Central memory CD8-positive, alpha-beta T cell (primary cell): ENCODE data around the gene DDR2.
"Not testable (repeated sequence)": the region's sequence is repeated elsewhere in the genome, so short reads cannot be mapped to it uniquely, and the experiment has no call there.

Source experiments
- ATAC-seq: fragments of 150-1000 bp; cut with Tn5 transposase; replicated peaks from 2 replicates; pipeline ENCODE4 v1.10.0; 2022; ENCODE audit warnings: mild to moderate bottlenecking, moderate FRiP score, moderate number of reproducible peaks; ENCODE audit not compliant: poor library complexity, severe bottlenecking; ENCODE audit errors: extremely low read depth
- DNase-seq, 2 donors: peaks; one replicate each; pipeline ENCODE4 v3.0.0; 2021; ENCODE audit warnings: low spot score in 2 of 2
- H3K27ac Mint-ChIP-seq: one replicate; pipeline ENCODE4 v1.8.0; 2022; ENCODE audit warnings: low read depth, mild to moderate bottlenecking, moderate library complexity, mixed read lengths
- H3K27me3 Mint-ChIP-seq: one replicate; pipeline ENCODE4 v1.8.0; 2022; ENCODE audit warnings: mixed read lengths
- H3K36me3 Mint-ChIP-seq: one replicate; pipeline ENCODE4 v1.8.0; 2022; ENCODE audit warnings: mild to moderate bottlenecking, moderate library complexity, mixed read lengths; ENCODE audit not compliant: insufficient read depth
- H3K4me1 Mint-ChIP-seq: one replicate; pipeline ENCODE4 v1.8.0; 2022; ENCODE audit warnings: mixed read lengths
- H3K4me3 Mint-ChIP-seq: one replicate; pipeline ENCODE4 v1.8.0; 2022; ENCODE audit warnings: mild to moderate bottlenecking, moderate library complexity, mixed read lengths
- H3K9me3 Mint-ChIP-seq: one replicate; pipeline ENCODE4 v1.8.0; 2022; ENCODE audit warnings: mixed read lengths

The DDR2 gene

DNA sequence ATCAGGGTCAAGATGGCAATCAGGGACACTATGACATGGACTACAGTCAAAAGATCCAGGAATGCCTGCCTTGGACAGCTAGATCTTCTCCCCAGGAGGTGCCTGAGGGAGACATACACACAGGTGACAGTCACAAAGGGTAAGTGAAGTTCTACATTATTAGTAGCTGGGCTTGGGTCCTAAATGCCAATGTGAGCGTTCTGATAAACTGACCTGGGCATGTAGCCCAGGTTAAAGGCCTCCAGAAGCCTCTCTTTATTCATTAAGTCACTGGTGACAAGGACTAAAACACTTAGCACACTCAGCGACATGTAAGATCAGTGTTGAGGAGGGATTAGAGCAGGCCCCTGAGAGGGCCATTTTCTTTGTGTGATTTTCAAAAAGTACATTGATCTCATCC, 109.3 kb downstream of the DDR2 start:
- DNase-seq = no peak
- Mint-ChIP-seq H3K4me3 (no peak overlapping the region), H3K27ac (no peak overlapping the region), H3K9me3 (no peaks in the 10 kb centered on the region), H3K36me3 (no peaks in the 10 kb centered on the region), H3K4me1 (no peaks in the 10 kb centered on the region), H3K27me3 (peaks cover 5% of the 10 kb centered on the region)
- ATAC-seq = no peak

DNA sequence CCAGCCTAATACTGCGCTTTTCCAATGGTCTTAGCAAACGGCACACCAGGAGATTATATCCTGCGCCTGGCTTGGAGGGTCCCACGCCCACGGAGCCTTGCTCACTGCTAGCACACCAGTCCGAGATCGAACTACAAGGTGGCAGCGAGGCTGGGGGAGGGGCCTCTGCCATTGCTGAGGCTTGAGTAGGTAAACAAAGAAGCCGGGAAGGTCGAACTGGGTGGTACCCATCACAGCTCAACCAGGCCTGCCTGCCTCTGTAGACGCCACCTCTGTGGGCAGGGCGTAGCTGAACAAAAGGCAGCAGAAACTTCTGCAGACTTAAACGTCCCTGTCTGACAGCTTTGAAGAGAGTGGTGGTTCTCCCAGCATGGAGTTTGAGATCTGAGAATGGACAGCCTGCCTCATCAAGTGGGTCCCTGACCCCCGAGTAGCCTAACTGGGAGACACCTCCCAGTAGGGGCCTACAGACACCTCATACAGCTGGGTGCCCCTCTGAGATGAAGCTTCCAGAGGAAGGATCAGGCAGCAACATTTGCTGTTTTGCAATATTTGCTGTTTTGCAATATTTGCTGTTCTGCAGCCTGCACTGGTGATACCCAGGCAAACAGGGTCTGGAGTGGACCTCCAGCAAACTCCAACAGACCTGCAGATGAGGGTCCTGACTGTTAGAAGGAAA, 114.1 kb downstream of the DDR2 start:
- H3K27ac Mint-ChIP-seq, H3K36me3 Mint-ChIP-seq, DNase-seq, H3K4me1 Mint-ChIP-seq, H3K9me3 Mint-ChIP-seq, ATAC-seq, H3K4me3 Mint-ChIP-seq: not testable (repeated sequence)
- H3K27me3 Mint-ChIP-seq = peaks cover 39% of the 10 kb centered on the region

DNA sequence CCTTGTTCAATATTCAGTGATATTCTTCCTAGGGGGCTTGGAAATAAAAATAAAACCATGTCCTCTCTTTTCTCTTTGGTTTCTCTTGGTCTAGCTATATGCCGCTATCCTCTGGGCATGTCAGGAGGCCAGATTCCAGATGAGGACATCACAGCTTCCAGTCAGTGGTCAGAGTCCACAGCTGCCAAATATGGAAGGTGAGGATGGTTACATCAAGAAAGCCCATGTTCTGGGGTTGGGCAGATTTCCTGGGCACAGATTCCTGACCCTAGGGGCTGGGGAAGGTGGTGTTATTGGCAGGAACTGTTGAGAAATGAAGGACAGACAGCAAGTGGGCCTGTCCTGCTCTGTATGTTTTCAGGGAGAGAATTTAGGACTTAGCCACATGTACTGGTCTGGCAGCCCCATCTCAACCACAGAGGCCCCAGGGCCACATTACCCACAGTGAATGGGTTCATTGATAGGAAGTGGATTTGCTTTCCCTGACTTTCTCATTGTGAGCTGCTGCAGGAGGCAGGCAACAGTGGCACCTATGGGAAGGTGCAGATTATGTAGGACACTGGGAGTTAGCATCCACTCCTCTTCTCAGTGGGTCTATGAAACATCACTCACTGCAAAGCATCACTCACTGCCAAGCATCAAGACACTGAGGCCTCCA, 120.9 kb downstream of the DDR2 start:
- Mint-ChIP-seq H3K9me3 (no peaks in the 10 kb centered on the region), H3K27me3 (peaks cover 19% of the 10 kb centered on the region), H3K27ac (no peak overlapping the region), H3K36me3 (no peaks in the 10 kb centered on the region), H3K4me3 (no peak overlapping the region), H3K4me1 (no peaks in the 10 kb centered on the region)
- no peak for ATAC-seq
- DNase-seq = no peak

DNA sequence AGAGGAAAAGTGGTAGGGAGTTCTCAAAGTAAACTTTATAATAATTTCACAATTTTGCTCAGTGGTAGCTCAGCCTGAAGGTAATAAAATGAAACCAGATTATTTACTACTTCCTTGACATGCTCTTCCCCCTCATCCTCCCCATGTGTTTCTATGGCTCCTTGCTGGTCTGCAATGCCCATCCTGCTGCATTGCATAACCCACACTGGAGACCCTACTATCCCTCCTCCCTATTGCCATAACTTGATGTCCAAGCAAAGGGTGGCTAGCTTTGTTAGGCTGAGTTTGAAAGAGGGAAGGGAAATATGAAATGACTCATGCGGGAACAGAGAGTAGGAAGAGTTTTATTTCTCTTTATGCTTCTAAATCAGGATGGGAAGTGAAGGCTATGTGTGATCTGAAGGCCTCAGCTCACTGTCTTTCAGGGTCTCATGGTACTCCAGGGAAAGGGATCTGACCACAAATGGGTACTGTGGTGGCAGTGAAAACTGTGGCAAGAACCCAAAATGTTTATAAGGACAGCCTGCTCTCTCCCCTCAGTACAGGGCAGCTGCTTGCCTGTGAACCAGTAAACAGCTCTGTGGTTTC, 121.8 kb downstream of the DDR2 start:
- no peaks in the 10 kb centered on the region for H3K36me3 Mint-ChIP-seq
- no peaks in the 10 kb centered on the region for H3K9me3 Mint-ChIP-seq

DNA sequence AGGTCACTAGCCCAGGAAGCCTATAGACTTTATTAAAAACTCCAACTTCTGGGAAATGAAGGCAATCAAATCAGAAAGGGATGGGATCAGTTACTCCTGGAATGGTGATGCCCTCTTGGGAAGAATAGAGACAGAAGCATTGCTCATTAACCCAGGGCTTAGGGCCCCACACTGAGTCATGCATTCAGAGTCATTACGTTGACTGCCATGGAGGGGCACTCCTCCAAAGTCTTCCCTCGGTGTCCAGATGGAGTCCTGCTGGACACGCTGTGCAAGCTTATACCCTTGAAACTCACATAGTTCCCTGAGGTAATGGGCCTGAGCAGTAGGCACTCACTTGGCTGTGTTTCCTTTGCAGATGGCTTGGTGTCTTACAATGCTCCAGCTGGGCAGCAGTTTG, 123.0 kb downstream of the DDR2 start:
- H3K9me3 Mint-ChIP-seq = no peaks in the 10 kb centered on the region
- no peak for DNase-seq

More for the DNA sequence above, 121.8 kb downstream of the DDR2 start:
- H3K27me3 Mint-ChIP-seq = peaks cover 9% of the 10 kb centered on the region
- no peak for DNase-seq
- no peak overlapping the region for H3K27ac Mint-ChIP-seq
- no peaks in the 10 kb centered on the region for H3K4me1 Mint-ChIP-seq
- no peak overlapping the region for H3K4me3 Mint-ChIP-seq
- no peak for ATAC-seq

DNA sequence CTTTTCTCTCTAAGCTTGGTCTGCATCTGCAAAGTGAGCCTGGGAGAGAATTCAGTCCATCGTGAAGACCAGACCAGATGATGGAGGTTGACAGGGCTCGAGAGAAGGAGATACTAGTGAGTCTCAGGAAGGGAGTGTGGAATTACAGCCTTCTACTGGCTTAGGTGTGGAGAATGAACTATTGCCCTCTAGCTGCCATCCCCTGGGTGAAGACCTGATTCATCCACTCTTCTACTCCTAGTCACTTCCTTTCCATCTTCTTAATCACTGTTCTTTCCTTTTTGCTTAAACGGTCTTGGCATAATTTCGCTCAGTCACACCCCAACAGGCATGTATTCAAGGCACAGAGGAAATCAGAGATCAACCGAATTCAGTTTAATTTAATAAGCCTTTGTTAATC, 124.3 kb downstream of the DDR2 start:
- H3K4me1 Mint-ChIP-seq = no peaks in the 10 kb centered on the region
- no peaks in the 10 kb centered on the region for H3K36me3 Mint-ChIP-seq
- H3K9me3 Mint-ChIP-seq = no peaks in the 10 kb centered on the region
- no peak overlapping the region for H3K27ac Mint-ChIP-seq
- no peak for DNase-seq
- no peak for ATAC-seq
- no peaks in the 10 kb centered on the region for H3K27me3 Mint-ChIP-seq
- no peak overlapping the region for H3K4me3 Mint-ChIP-seq

More for the DNA sequence above, 123.0 kb downstream of the DDR2 start:
- H3K27ac Mint-ChIP-seq = no peak overlapping the region
- H3K27me3 Mint-ChIP-seq = no peaks in the 10 kb centered on the region
- no peaks in the 10 kb centered on the region for H3K36me3 Mint-ChIP-seq
- no peaks in the 10 kb centered on the region for H3K4me1 Mint-ChIP-seq
- ATAC-seq = no peak
- H3K4me3 Mint-ChIP-seq = no peak overlapping the region

DNA sequence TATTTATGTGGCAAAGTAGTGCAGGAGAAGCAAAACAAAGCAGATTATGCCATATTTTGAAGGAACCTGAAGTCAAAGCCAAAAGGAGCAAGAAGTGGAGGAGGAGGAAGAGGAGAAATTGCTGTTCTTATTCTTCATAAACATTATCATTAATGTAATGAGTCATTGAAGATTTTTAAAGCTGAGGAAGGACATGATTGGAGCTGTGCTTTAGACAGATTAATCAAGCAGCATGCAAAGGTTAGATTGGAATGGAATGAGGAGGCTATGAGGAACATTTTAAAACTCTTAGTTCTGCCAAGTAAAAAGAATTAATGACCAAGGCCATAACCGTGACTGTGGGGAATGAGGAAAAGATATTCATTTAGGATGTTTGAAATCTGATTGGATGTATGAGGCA, 125.2 kb downstream of the DDR2 start:
- H3K36me3 Mint-ChIP-seq = no peaks in the 10 kb centered on the region
- no peak for DNase-seq
- H3K4me1 Mint-ChIP-seq = no peaks in the 10 kb centered on the region
- ATAC-seq = no peak
- no peak overlapping the region for H3K27ac Mint-ChIP-seq
- no peak overlapping the region for H3K4me3 Mint-ChIP-seq
- no peaks in the 10 kb centered on the region for H3K9me3 Mint-ChIP-seq
- no peaks in the 10 kb centered on the region for H3K27me3 Mint-ChIP-seq

DNA sequence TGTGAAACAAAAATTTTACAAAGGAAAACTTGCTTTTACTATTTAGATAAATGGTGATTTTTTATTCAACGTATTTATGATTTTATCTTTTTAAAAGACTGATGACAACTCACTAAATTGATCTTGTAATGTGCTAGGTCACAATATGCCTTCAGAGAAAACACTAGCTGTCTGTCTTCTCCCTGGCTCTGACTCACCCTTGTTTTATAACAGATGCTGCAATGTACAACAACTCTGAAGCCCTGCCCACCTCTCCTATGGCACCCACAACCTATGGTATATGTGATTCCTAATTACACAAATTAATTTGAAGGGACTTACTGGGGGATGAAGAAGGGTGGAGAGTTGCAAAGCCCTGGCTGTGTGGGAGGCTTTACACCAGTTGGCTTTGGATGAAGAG, 133.5 kb downstream of the DDR2 start:
- ATAC-seq = no peak
- no peaks in the 10 kb centered on the region for H3K4me1 Mint-ChIP-seq
- DNase-seq = no peak
- H3K4me3 Mint-ChIP-seq = no peak overlapping the region
- no peaks in the 10 kb centered on the region for H3K9me3 Mint-ChIP-seq
- H3K27me3 Mint-ChIP-seq = no peaks in the 10 kb centered on the region
- no peaks in the 10 kb centered on the region for H3K36me3 Mint-ChIP-seq
- no peak overlapping the region for H3K27ac Mint-ChIP-seq

DNA sequence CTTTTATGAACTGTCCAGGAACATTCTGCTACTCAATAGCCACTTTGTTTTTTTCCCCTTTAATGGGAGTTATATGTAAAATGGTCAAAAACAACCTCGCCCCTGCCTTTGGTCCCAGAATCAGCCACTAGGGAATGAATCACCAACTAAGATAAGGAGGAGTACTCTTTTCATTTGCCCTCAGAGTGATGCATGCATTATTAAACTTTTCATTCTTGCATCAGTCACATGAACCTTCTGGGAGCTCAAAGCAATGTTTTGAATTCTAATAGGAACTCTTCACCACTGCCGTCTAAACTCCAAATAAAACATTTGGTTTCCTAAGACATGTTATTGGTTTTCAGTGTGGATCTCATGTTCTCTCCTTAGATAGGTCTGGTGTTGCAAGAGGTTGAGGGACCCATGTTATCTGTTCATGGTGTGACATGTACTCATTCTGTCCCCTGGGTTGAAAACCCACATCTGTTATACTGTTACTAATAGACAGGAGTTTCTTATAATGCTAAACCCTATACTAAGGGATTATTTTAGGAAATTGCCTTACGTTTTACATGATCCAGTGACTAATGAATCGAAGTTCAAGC, 140.4 kb downstream of the DDR2 start:
- ATAC-seq = no peak
- H3K27me3 Mint-ChIP-seq = peaks cover 15% of the 10 kb centered on the region
- no peaks in the 10 kb centered on the region for H3K36me3 Mint-ChIP-seq
- no peaks in the 10 kb centered on the region for H3K4me1 Mint-ChIP-seq
- H3K27ac Mint-ChIP-seq = no peak overlapping the region
- H3K4me3 Mint-ChIP-seq = no peak overlapping the region
- DNase-seq = no peak
- no peaks in the 10 kb centered on the region for H3K9me3 Mint-ChIP-seq

DNA sequence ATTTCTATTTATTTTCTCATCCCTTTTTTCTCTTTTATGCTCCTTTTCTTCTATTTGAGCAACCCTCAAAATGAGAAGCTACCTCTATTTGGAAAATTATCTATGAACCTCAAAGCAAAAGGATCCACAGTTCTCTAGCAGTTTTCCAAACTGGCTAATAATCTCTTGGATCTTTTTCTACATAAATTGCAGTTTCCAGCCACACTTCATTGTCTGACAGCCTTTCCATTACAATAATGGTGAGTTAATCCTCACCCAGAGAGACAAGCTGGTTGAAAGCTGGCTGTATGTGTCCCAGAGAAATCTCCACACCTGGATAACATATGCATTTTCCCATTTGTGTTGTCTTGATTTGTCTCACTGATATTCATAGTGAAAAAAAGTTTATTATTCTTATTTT, 141.7 kb downstream of the DDR2 start:
- no peak overlapping the region for H3K4me3 Mint-ChIP-seq
- no peak for DNase-seq
- peaks cover 15% of the 10 kb centered on the region for H3K27me3 Mint-ChIP-seq
- no peak overlapping the region for H3K27ac Mint-ChIP-seq
- H3K36me3 Mint-ChIP-seq = no peaks in the 10 kb centered on the region
- no peaks in the 10 kb centered on the region for H3K9me3 Mint-ChIP-seq
- no peaks in the 10 kb centered on the region for H3K4me1 Mint-ChIP-seq
- no peak for ATAC-seq

DNA sequence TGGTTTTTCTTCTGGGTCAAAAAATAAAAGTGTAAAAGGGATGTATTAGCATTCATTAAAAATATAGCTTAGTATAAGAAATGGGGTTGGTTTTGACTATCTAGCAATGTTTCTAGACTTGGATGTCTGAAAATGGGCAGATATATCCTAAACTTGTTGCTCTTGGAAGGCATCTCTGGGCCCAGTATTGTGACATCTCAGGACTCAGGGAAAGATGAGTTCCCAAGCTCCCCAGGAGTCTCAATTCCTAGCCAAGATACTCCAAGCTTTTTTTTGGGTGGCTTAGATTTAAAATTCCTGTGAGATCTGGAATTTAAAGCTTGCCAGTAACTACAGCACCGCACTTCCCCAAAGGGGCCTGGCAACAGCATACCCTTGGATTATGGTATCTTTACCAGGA, 146.8 kb downstream of the DDR2 start:
- no peak overlapping the region for H3K4me3 Mint-ChIP-seq
- H3K27me3 Mint-ChIP-seq = peaks cover 22% of the 10 kb centered on the region
- no peak overlapping the region for H3K27ac Mint-ChIP-seq
- no peaks in the 10 kb centered on the region for H3K4me1 Mint-ChIP-seq
- no peak for ATAC-seq
- no peaks in the 10 kb centered on the region for H3K36me3 Mint-ChIP-seq
- no peaks in the 10 kb centered on the region for H3K9me3 Mint-ChIP-seq
- no peak for DNase-seq

DNA sequence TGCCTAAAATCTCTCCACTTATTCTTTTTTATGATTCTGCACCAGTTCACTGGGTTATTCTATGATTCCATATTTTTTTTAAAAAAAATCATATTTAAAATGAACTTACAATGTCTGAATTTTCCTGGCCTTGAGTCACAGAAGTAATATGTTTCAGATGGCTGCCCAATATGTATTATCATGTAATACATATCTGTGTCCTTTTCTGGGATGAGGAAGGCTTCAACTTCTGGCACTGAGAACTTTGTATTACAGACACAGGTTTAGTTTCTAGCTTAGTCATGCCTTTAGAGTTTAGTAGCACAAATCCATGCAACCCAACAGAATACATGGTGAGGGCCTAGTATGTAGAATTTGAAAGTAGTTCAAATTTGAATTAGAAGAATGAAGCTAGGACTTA, 150.4 kb downstream of the DDR2 start:
- Mint-ChIP-seq H3K27ac (no peak overlapping the region), H3K4me1 (no peaks in the 10 kb centered on the region), H3K27me3 (peaks cover 9% of the 10 kb centered on the region), H3K4me3 (no peak overlapping the region), H3K9me3 (no peaks in the 10 kb centered on the region), H3K36me3 (no peaks in the 10 kb centered on the region)
- DNase-seq (no peak), ATAC-seq (no peak)

DNA sequence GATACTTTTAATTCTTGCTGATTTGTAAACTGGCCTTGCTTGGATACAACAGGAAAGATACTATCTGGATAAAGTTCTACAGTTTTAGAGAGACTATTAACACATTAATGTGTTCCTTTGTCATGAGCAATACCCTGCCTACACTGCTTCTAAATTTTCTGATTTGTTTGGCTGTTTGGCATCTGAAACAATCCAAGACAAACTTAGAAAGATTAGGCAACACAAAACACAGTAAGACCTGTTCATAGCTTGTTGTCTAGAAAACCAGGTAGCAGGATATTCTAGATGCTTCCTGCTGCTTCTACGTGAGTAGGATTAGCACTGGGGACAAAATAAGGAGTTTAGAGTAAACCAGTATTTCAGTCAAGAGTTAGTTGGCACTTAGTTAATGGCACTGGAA, 152.7 kb downstream of the DDR2 start:
- not testable (repeated sequence) for H3K9me3 Mint-ChIP-seq, H3K4me1 Mint-ChIP-seq, ATAC-seq, DNase-seq, H3K4me3 Mint-ChIP-seq, H3K27ac Mint-ChIP-seq, H3K36me3 Mint-ChIP-seq, H3K27me3 Mint-ChIP-seq
